Osteoblast (primary cell): Measurements from ENCODE around the gene FLVCR2. TPM values are rescaled to one million over a fixed set of nuclear protein-coding genes. Genes with fewer than 3 reads are reported as not detected.

Source experiments
- DNase-seq: peaks from one replicate; pipeline ENCODE4 v3.0.0; 2011; ENCODE audit warnings: low spot score, mixed read lengths; ENCODE audit not compliant: insufficient read length; ENCODE audit errors: missing footprints
- H2AFZ ChIP-seq: 2 replicates; pipeline ENCODE4 v1.6.0; 2011; ENCODE audit warnings: mild to moderate bottlenecking, low read length
- H3K27ac ChIP-seq: 2 replicates; pipeline ENCODE4 v1.5.1; 2011; ENCODE audit warnings: mild to moderate bottlenecking, low read depth, low read length, moderate library complexity
- H3K27me3 ChIP-seq: 2 replicates; pipeline ENCODE4 v1.6.0; 2012; ENCODE audit warnings: mild to moderate bottlenecking, control low read depth, inconsistent platforms, low read length, moderate library complexity; ENCODE audit not compliant: insufficient read depth
- H3K36me3 ChIP-seq: 2 replicates; pipeline ENCODE4 v1.5.1; 2011; ENCODE audit warnings: mild to moderate bottlenecking, low read length, control low read depth, moderate library complexity; ENCODE audit not compliant: insufficient read depth
- H3K4me1 ChIP-seq: 2 replicates; pipeline ENCODE4 v1.5.1; 2011; ENCODE audit warnings: mild to moderate bottlenecking, low read length, control low read depth, moderate library complexity; ENCODE audit not compliant: insufficient read depth
- H3K4me2 ChIP-seq: 2 replicates; pipeline ENCODE4 v1.6.0; 2011; ENCODE audit warnings: mild to moderate bottlenecking, low read length; ENCODE audit not compliant: insufficient read depth
- H3K4me3 ChIP-seq: fragments of 200-600 bp; sonication (generic); 3 replicates; pipeline ENCODE4 v1.5.1; 2012; ENCODE audit warnings: mild to moderate bottlenecking, low read length, inconsistent platforms; ENCODE audit not compliant: insufficient read depth
- H3K79me2 ChIP-seq: 2 replicates; pipeline ENCODE4 v1.6.0; 2012; ENCODE audit warnings: mild to moderate bottlenecking, low read length, control low read depth, inconsistent platforms; ENCODE audit not compliant: insufficient read depth
- H3K9me3 ChIP-seq: 2 replicates; pipeline ENCODE4 v1.5.1; 2011; ENCODE audit warnings: low read depth, low read length, control low read depth
- H4K20me1 ChIP-seq: 2 replicates; pipeline ENCODE4 v1.6.0; 2012; ENCODE audit warnings: mild to moderate bottlenecking, low read length, control low read depth; ENCODE audit not compliant: insufficient read depth
- CTCF ChIP-seq: IDR thresholded peaks from 2 replicates; pipeline ENCODE4 v1.5.1; 2011; ENCODE audit warnings: mild to moderate bottlenecking, low read depth, low read length, moderate library complexity; ENCODE audit errors: extremely low read depth
- total RNA-seq: library from RNA; depleted of rRNA; stranded (reverse); fragments of >200 nt; gene quantifications from 2 replicates; pipeline ENCODE4 v1.2.3, GENCODE V29; 2012

Gene FLVCR2
- total RNA-seq, 1 donor = 1.8 TPM

- Histone ChIP-seq H3K4me2 (no peak overlapping the region), H4K20me1 (no peaks in the 10 kb centered on the region), H3K79me2 (no peaks in the 10 kb centered on the region), H3K4me1 (no peaks in the 10 kb centered on the region), H3K9me3 (no peaks in the 10 kb centered on the region), H3K27me3 (peaks cover 22% of the 10 kb centered on the region), H2AFZ (no peak overlapping the region), H3K27ac (no peak overlapping the region), H3K4me3 (no peak overlapping the region), H3K36me3 (no peaks in the 10 kb centered on the region)
- no peak for DNase-seq
- TF ChIP-seq CTCF = no peak
Measured at GRCh38 chr14:75549169-75549568, 29.3 kb upstream of the FLVCR2 start.

- no peaks in the 10 kb centered on the region for H3K79me2 ChIP-seq
- TF ChIP-seq CTCF = no peak
- DNase-seq = no peak
- no peak overlapping the region for H2AFZ ChIP-seq
- H3K4me2 ChIP-seq = no peak overlapping the region
- peaks cover 22% of the 10 kb centered on the region for H3K27me3 ChIP-seq
- H3K4me1 ChIP-seq = peaks cover 4% of the 10 kb centered on the region
- no peak overlapping the region for H3K4me3 ChIP-seq
- no peaks in the 10 kb centered on the region for H3K9me3 ChIP-seq
- no peak overlapping the region for H3K27ac ChIP-seq
- H3K36me3 ChIP-seq = no peaks in the 10 kb centered on the region
- no peaks in the 10 kb centered on the region for H4K20me1 ChIP-seq
Measured at GRCh38 chr14:75551021-75551420, 27.4 kb upstream of the FLVCR2 start.

- no peaks in the 10 kb centered on the region for H4K20me1 ChIP-seq
- no peak overlapping the region for H3K27ac ChIP-seq
- H3K9me3 ChIP-seq = no peaks in the 10 kb centered on the region
- no peak overlapping the region for H3K4me3 ChIP-seq
- H3K36me3 ChIP-seq = no peaks in the 10 kb centered on the region
- peaks cover 22% of the 10 kb centered on the region for H3K27me3 ChIP-seq
- TF ChIP-seq CTCF = no peak
- no peak for DNase-seq
- no peaks in the 10 kb centered on the region for H3K79me2 ChIP-seq
- H3K4me2 ChIP-seq = no peak overlapping the region
- peaks cover 4% of the 10 kb centered on the region for H3K4me1 ChIP-seq
- no peak overlapping the region for H2AFZ ChIP-seq
Measured at GRCh38 chr14:75553157-75553556, 25.3 kb upstream of the FLVCR2 start.

- peaks cover 22% of the 10 kb centered on the region for H3K27me3 ChIP-seq
- no peaks in the 10 kb centered on the region for H3K9me3 ChIP-seq
Measured at GRCh38 chr14:75553761-75554364, 24.6 kb upstream of the FLVCR2 start.

More at GRCh38 chr14:75553761-75554364, 24.6 kb upstream of the FLVCR2 start:
- no peaks in the 10 kb centered on the region for H3K36me3 ChIP-seq
- DNase-seq = no peak
- no peak overlapping the region for H3K4me3 ChIP-seq
- H3K27ac ChIP-seq = no peak overlapping the region
- no peak overlapping the region for H2AFZ ChIP-seq
- no peak overlapping the region for H3K4me2 ChIP-seq
- no peaks in the 10 kb centered on the region for H4K20me1 ChIP-seq
- H3K79me2 ChIP-seq = no peaks in the 10 kb centered on the region
- H3K4me1 ChIP-seq = peaks cover 4% of the 10 kb centered on the region
- TF ChIP-seq CTCF = no peak
